ENCODE results near the gene SOX5. TPM values are rescaled to one million over a fixed set of nuclear protein-coding genes. Genes with fewer than 3 reads are reported as not detected.

Gene SOX5
- total and polyA plus RNA-seq, 8 donors: 10.0 to 39.9 (median 33.0) TPM

GRCh38 chr12:23810329-23810902 lies 139.1 kb downstream of the SOX5 start:
- Histone ChIP-seq H3K36me3 (no peaks in the 10 kb centered on the region), H3K27ac (no peak overlapping the region), H3K9me3 (no peaks in the 10 kb centered on the region), H3K4me1 (no peaks in the 10 kb centered on the region), H3K4me3 (no peak overlapping the region), H3K27me3 (no peaks in the 10 kb centered on the region)
- ATAC-seq (no peak), DNase-seq (no peak)
- no peak for TF ChIP-seq CTCF (IDR thresholded peaks at IDR 0.05)
- intact Hi-C loops (cut with DNase I): no loop called here

GRCh38 chr12:23803540-23803939 lies 145.9 kb downstream of the SOX5 start:
- H3K4me1 ChIP-seq: no peaks in the 10 kb centered on the region
- H3K9me3 ChIP-seq: no peaks in the 10 kb centered on the region
- intact Hi-C loops (cut with DNase I): no loop called here
- DNase-seq: no peak
- H3K27ac ChIP-seq: no peak overlapping the region
- no peaks in the 10 kb centered on the region for H3K27me3 ChIP-seq
- no peak for ATAC-seq
- no peak overlapping the region for H3K4me3 ChIP-seq
- H3K36me3 ChIP-seq: no peaks in the 10 kb centered on the region
- TF ChIP-seq CTCF (IDR thresholded peaks at IDR 0.05): no peak

GRCh38 chr12:23795494-23795893 lies 154.0 kb downstream of the SOX5 start:
- TF ChIP-seq CTCF (IDR thresholded peaks at IDR 0.05): no peak
- Histone ChIP-seq H3K4me3 (no peak overlapping the region), H3K36me3 (no peaks in the 10 kb centered on the region), H3K27me3 (no peaks in the 10 kb centered on the region), H3K9me3 (no peaks in the 10 kb centered on the region), H3K4me1 (no peaks in the 10 kb centered on the region), H3K27ac (no peak overlapping the region)
- no peak for DNase-seq
- intact Hi-C loops (cut with DNase I): no loop called here
- no peak for ATAC-seq

GRCh38 chr12:23781118-23781517 lies 168.4 kb downstream of the SOX5 start:
- H3K27ac ChIP-seq: no peak overlapping the region
- intact Hi-C loops (cut with DNase I): no loop called here
- ATAC-seq: no peak
- H3K4me1 ChIP-seq: no peaks in the 10 kb centered on the region
- no peak for TF ChIP-seq CTCF (IDR thresholded peaks at IDR 0.05)
- no peaks in the 10 kb centered on the region for H3K36me3 ChIP-seq
- no peaks in the 10 kb centered on the region for H3K9me3 ChIP-seq
- no peaks in the 10 kb centered on the region for H3K27me3 ChIP-seq
- no peak for DNase-seq
- no peak overlapping the region for H3K4me3 ChIP-seq

GRCh38 chr12:23775208-23775607 lies 174.3 kb downstream of the SOX5 start:
- Histone ChIP-seq H3K4me1 (no peaks in the 10 kb centered on the region), H3K27ac (no peak overlapping the region), H3K36me3 (no peaks in the 10 kb centered on the region), H3K9me3 (no peaks in the 10 kb centered on the region), H3K27me3 (no peaks in the 10 kb centered on the region), H3K4me3 (no peak overlapping the region)
- no peak for TF ChIP-seq CTCF (IDR thresholded peaks at IDR 0.05)
- intact Hi-C loops (cut with DNase I): no loop called here
- DNase-seq: no peak
- no peak for ATAC-seq

Measured in left lung (tissue), 10 donors.